Activated CD4-positive, alpha-beta T cell treated with anti-CD3 and anti-CD28 coated beads for 36 hours (primary cell): ENCODE measurements around the gene ELMO2. TPM values are rescaled to one million over a fixed set of nuclear protein-coding genes. Genes with fewer than 3 reads are reported as not detected.

Experiments
- ATAC-seq: fragments of 200-7000 bp; cut with Tn5 transposase; one replicate; pipeline ENCODE4 v1.10.0; 2021; ENCODE audit warnings: mild to moderate bottlenecking, moderate library complexity
- CTCF ChIA-PET: fragments of 350-600 bp; sonication (Branson Sonifier 250); formaldehyde crosslinking; loops from one replicate; lab custom pipeline; 2021; ENCODE audit warnings: antibody characterized with exemption; lab: Charles Lee
- POLR2A ChIA-PET: fragments of 350-600 bp; sonication (Branson Sonifier 250); formaldehyde crosslinking; loops from one replicate; lab custom pipeline; 2021; ENCODE audit warnings: antibody characterized with exemption, inconsistent platforms; lab: Charles Lee
- DNase-seq: peaks from one replicate; pipeline ENCODE4 v3.0.0-alpha.2; 2020
- H3K27ac Mint-ChIP-seq: one replicate; pipeline ENCODE4 v1.8.0; 2021; ENCODE audit warnings: mixed read lengths
- H3K27me3 Mint-ChIP-seq: one replicate; pipeline ENCODE4 v1.8.0; 2021; ENCODE audit warnings: mixed read lengths
- H3K36me3 Mint-ChIP-seq: one replicate; pipeline ENCODE4 v1.8.0; 2021; ENCODE audit warnings: low read depth, mixed read lengths
- H3K4me1 Mint-ChIP-seq: one replicate; pipeline ENCODE4 v1.8.0; 2021; ENCODE audit warnings: mixed read lengths
- H3K4me3 Mint-ChIP-seq: one replicate; pipeline ENCODE4 v1.8.0; 2021; ENCODE audit warnings: mild to moderate bottlenecking, moderate library complexity, mixed read lengths
- H3K9me3 Mint-ChIP-seq: one replicate; pipeline ENCODE4 v1.8.0; 2021; ENCODE audit warnings: low read depth, mixed read lengths
- intact Hi-C, 2 experiments: fragments of 100-400 bp; cut with DNase I in 1 of 2; cut with micrococcal nuclease in 1 of 2; formaldehyde crosslinking; loops; one replicate each; pipeline versions ENCODE4 v1.14.2 to v1.15.1; 2022 to 2024; cut with DNase I, micrococcal nuclease
- total RNA-seq, 2 experiments: library from RNA; stranded (reverse); gene quantifications; one replicate each; pipeline ENCODE4 v1.2.3, GENCODE V29; 2021

ELMO2 gene
- total RNA-seq, 2 experiments from 2014 or later = 47.4 to 54.6 TPM

DNA sequence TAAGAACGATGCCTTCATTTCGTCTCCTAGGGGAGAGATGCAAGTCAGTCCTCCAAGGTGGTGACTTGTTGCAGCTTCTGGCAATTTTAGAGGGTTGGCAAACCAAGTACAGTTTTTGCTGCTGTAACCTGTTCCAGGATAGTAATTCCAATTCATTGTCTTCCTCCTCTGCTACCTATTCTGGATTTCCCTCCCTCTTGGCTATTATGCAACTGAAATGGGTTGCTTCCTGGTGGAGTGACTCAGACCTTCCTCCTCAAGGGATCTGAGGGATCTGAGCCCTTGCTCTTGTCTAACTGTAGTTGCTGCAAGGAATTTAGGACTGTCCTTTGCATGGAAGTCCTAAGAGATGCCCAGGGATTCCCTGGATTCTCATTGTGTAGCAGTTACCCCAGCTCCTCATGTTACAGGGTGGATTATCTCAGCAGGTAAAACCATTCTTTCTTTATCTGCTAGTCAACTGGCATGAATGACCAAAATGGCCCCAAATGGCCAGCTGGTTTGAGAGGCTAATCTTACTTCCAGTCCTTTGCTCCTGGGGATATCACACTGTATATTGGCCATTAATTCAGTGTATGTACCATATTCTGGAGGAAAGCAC is 17.6 kb upstream of the ELMO2 start:
- H3K36me3 Mint-ChIP-seq = no peaks in the 10 kb centered on the region
- ChIA-PET CTCF (interaction anchor here (0.5 to 1.8 kb wide), 6 partner anchors 9 to 436 kb away, joined by 3 to 5 read pairs (median 4); no protein-coding TSS in a partner anchor), POLR2A (interaction anchor here (0.5 kb wide), 1 partner anchor 14 kb away, joined by 4 read pairs; no protein-coding TSS in a partner anchor)
- ATAC-seq (no peak), DNase-seq (no peak)
- H3K27ac Mint-ChIP-seq = no peak overlapping the region
- H3K4me1 Mint-ChIP-seq = no peaks in the 10 kb centered on the region
- H3K4me3 Mint-ChIP-seq = no peak overlapping the region
- H3K27me3 Mint-ChIP-seq = peaks cover 30% of the 10 kb centered on the region
- intact Hi-C loops = no loop called here
- H3K9me3 Mint-ChIP-seq = no peaks in the 10 kb centered on the region

DNA sequence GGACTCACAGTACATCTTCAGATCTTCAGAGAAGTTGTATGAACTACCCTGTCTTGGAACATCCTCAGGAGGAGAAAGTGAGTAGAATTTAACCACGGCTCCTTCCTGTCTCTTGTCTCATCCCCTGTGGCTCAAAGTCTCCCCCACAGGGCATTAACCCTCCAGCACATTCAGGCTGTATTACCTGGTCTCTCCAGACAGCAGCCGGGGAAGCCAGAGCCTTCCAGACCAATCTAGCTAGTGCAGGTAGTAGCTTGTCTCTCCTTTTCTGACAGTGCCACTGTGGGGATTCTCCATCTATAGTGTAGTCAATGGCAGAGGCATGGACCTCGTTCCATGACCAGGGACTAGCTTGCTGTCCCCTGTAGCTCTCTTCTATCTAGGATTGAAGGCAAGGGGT is 16.9 kb upstream of the ELMO2 start:
- H3K4me1 Mint-ChIP-seq = no peaks in the 10 kb centered on the region
- H3K9me3 Mint-ChIP-seq = no peaks in the 10 kb centered on the region
- no peak overlapping the region for H3K4me3 Mint-ChIP-seq
- no peaks in the 10 kb centered on the region for H3K36me3 Mint-ChIP-seq
- ATAC-seq = no peak
- ChIA-PET CTCF (interaction anchor here (0.6 to 1.8 kb wide), 4 partner anchors 8 to 75 kb away, joined by 3 to 4 read pairs (median 3); no protein-coding TSS in a partner anchor), POLR2A (no interaction called here)
- H3K27me3 Mint-ChIP-seq = peaks cover 32% of the 10 kb centered on the region
- no peak for DNase-seq
- no peak overlapping the region for H3K27ac Mint-ChIP-seq
- intact Hi-C loops = no loop called here

DNA sequence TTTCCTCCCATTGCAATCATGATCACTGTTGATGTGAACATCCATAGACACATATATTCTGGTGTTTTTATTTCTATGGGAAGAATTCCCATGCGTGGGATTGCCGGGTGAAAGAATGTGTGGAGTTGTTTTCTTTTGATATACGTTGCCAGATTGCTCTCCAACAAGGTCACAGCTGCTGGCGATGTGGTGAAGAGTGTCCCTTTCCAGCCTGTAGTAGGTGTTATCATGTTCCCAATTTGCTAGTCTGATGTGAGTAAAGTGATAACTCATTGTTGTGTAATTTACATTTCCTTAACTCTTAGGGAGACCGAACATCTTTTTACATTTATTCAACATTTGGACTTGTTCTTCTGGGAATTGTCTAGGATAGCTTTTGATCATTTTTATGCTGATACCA is 14.5 kb upstream of the ELMO2 start:
- no peak for DNase-seq
- intact Hi-C loops = no loop called here
- ChIA-PET POLR2A (no interaction called here), CTCF (interaction anchor here (1.2 kb wide), 1 partner anchor 72 kb away, joined by 3 read pairs; no protein-coding TSS in a partner anchor)
- H3K4me3 Mint-ChIP-seq = no peak overlapping the region
- H3K9me3 Mint-ChIP-seq = no peaks in the 10 kb centered on the region
- H3K27me3 Mint-ChIP-seq = peaks cover 24% of the 10 kb centered on the region
- no peaks in the 10 kb centered on the region for H3K36me3 Mint-ChIP-seq
- no peak for ATAC-seq
- no peaks in the 10 kb centered on the region for H3K4me1 Mint-ChIP-seq
- no peak overlapping the region for H3K27ac Mint-ChIP-seq

DNA sequence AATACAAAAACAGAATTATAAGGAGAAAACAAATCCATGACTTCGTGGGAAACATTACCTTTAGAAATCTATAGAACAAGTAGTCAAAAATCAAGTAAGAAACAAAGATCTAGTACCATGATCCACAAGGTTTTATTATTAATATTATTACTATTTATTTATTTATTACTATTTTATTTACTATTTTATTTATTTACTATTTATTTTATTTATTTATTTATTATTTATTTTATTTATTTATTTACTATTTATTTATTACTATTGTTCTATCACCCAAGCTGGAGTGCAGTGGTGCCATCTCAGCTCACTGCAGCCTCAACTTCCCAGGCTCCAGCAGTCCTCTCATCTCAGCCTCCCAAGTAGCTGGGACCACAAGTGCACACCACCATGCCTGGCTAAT is 13.5 kb upstream of the ELMO2 start:
- peaks cover 24% of the 10 kb centered on the region for H3K27me3 Mint-ChIP-seq
- ChIA-PET CTCF (interaction anchor here (0.7 to 1.2 kb wide), 2 partner anchors 18 to 71 kb away, joined by 3 to 4 read pairs; no protein-coding TSS in a partner anchor), POLR2A (no interaction called here)
- no peak for ATAC-seq
- H3K9me3 Mint-ChIP-seq = no peaks in the 10 kb centered on the region
- no peaks in the 10 kb centered on the region for H3K4me1 Mint-ChIP-seq
- no peak for DNase-seq
- intact Hi-C loops = no loop called here
- no peaks in the 10 kb centered on the region for H3K36me3 Mint-ChIP-seq
- H3K27ac Mint-ChIP-seq = no peak overlapping the region
- H3K4me3 Mint-ChIP-seq = no peak overlapping the region

DNA sequence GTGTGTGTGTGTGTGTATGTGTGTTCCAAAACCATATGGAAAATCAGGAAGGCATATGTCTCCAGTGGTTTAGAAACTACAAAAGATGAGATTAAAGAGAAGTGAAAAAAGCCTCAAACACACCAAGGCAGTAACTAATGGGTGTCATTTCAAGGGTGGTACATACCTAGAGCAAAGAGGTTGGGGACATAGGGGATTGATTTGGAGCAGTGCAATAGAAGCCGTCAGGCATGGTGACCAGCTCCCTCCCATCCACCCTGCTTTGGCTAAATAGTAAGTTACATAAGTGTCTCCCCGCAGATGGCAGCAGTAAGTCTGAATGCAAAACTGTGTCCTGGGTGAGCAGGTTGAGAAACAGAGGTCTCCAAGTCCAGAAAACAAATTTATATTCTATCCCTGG is 10.4 kb upstream of the ELMO2 start:
- POLR2A ChIA-PET = no interaction called here
- no peak overlapping the region for H3K27ac Mint-ChIP-seq
- H3K4me1 Mint-ChIP-seq = no peaks in the 10 kb centered on the region
- no peaks in the 10 kb centered on the region for H3K36me3 Mint-ChIP-seq
- intact Hi-C loops = no loop called here
- peaks cover 17% of the 10 kb centered on the region for H3K27me3 Mint-ChIP-seq
- CTCF ChIA-PET = no interaction called here
- no peak for DNase-seq
- ATAC-seq = no peak
- no peak overlapping the region for H3K4me3 Mint-ChIP-seq
- H3K9me3 Mint-ChIP-seq = no peaks in the 10 kb centered on the region

DNA sequence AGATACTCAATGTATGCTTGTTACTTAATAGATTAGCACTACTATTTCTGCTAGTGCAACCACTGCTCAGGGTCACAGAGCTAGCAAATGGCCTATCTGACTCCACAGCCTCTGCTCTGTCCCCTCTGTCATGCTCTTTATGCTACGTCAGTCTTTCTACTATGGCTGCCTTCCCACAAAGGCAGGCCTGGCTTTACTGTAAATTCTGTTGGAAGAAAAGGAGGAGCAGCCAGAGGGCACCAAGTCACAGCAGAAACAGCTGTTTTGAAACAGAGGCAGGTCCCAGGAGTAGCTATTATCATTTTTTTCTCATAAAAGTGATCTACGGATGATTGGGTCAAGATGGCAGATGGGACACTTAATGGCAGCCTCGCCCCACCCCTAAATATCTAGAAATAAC is 10.0 kb upstream of the ELMO2 start:
- Mint-ChIP-seq H3K36me3 (no peaks in the 10 kb centered on the region), H3K4me1 (no peaks in the 10 kb centered on the region), H3K27me3 (peaks cover 17% of the 10 kb centered on the region), H3K9me3 (no peaks in the 10 kb centered on the region), H3K4me3 (no peak overlapping the region), H3K27ac (no peak overlapping the region)
- intact Hi-C loops = no loop called here
- ChIA-PET CTCF (no interaction called here), POLR2A (no interaction called here)
- DNase-seq = no peak
- ATAC-seq = no peak

DNA sequence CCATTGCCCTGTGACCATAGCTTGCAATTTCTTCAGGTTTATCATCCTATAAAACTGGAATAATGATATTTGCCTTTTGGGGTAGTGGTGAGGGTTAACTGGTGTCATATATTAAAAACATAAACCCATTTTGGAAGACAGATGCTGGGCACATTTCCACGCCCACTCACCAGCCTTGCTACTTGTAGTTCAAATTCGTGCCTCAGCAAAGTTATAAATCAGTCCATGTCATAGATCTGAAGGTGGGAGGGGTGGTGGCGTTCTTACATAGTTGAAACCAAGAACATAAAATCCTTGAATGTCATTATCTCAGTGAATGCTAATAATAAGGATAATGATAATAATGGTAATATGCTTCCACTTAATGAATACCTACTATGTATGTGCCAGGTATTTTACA is 9.4 kb upstream of the ELMO2 start:
- CTCF ChIA-PET = no interaction called here
- intact Hi-C loops = no loop called here
- no peak for ATAC-seq
- POLR2A ChIA-PET = no interaction called here
- DNase-seq = no peak
- Mint-ChIP-seq H3K36me3 (no peaks in the 10 kb centered on the region), H3K27me3 (peaks cover 17% of the 10 kb centered on the region), H3K9me3 (no peaks in the 10 kb centered on the region), H3K27ac (no peak overlapping the region), H3K4me1 (peaks cover 2% of the 10 kb centered on the region), H3K4me3 (no peak overlapping the region)

DNA sequence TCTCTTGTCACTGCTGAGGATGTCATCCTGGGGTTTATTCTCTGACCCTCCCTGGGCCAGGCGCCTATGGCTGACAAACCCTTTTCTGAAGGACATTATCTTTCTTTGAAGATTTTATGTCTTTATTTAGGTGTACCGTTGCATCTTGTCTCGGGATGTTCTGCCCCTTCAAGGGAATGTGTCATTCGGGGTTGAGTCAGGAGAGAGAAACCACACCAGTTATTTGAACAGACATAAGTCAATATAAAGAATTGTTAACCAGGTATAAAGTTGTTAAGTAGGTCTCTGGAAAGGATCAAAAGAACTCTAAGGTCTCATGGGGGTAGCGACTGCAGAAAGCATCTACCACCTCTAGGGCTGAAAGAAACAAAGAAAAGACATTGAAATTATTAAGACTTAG is 8.2 kb upstream of the ELMO2 start:
- Mint-ChIP-seq H3K4me1 (peaks cover 7% of the 10 kb centered on the region), H3K4me3 (no peak overlapping the region), H3K9me3 (no peaks in the 10 kb centered on the region), H3K36me3 (no peaks in the 10 kb centered on the region), H3K27me3 (peaks cover 17% of the 10 kb centered on the region), H3K27ac (no peak overlapping the region)
- intact Hi-C loops = no loop called here
- ATAC-seq = no peak
- ChIA-PET POLR2A (no interaction called here), CTCF (interaction anchor here (0.9 kb wide), 1 partner anchor 9 kb away, joined by 3 read pairs; no protein-coding TSS in a partner anchor)
- DNase-seq = no peak

DNA sequence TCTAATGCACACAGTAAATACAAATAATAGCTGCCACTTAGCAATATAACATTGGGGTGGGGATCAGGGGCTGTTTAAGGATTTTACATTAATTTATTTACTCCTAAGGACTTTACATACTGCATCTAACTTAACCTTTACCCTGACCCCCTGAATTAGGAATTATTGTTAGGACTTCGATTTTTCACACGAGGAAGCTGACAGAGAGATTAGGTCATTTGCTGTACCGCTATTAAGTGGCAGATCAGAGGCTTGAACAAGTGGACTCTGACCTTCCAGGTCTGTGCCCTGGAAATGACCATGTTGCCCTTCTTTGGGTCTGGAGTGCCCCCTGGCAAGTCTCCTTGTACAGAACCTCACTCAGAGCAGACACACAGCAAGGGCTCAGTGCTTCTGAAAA is 5.2 kb upstream of the ELMO2 start:
- intact Hi-C loops = loop anchor here (1.0 kb wide), 2 partner anchors 104 to 279 kb away; no protein-coding TSS in a partner anchor
- Mint-ChIP-seq H3K4me3 (no peak overlapping the region), H3K27ac (no peak overlapping the region), H3K36me3 (no peaks in the 10 kb centered on the region), H3K27me3 (peaks cover 7% of the 10 kb centered on the region), H3K4me1 (peaks cover 28% of the 10 kb centered on the region), H3K9me3 (no peaks in the 10 kb centered on the region)
- ChIA-PET CTCF (interaction anchor here (0.9 to 1.7 kb wide), 3 partner anchors 11 to 105 kb away, joined by 3 to 5 read pairs (median 3); no protein-coding TSS in a partner anchor), POLR2A (no interaction called here)
- DNase-seq = no peak
- no peak for ATAC-seq

DNA sequence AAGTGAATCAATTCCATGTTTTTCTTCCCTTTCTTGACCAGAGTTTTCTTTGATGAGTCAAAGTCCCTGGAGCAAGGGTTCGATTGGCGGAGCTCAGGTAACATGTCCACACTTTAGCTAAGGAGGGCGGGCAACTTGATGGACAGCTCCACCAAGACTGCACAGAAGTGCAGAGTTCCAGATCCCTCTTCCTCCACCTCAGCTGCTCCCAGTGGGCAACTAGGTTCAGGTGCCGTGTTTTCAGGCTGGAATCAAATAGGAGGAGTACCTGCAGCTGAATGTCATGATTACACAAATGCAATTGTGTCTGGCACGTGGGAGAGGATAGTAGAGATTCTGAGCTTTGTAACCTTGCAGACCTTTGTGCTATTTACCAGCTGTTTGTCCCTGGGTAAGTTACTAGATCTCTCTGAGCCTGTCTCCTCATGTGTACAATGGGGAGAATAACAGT is 1.9 kb upstream of the ELMO2 start:
- Mint-ChIP-seq H3K9me3 (no peaks in the 10 kb centered on the region), H3K36me3 (no peaks in the 10 kb centered on the region), H3K4me1 (peaks cover 45% of the 10 kb centered on the region), H3K27ac (no peak overlapping the region), H3K4me3 (no peak overlapping the region), H3K27me3 (no peaks in the 10 kb centered on the region)
- intact Hi-C loops = no loop called here
- ChIA-PET POLR2A (no interaction called here), CTCF (interaction anchor here (0.8 to 1.1 kb wide), 3 partner anchors 9 to 47 kb away, joined by 3 to 6 read pairs (median 3); no protein-coding TSS in a partner anchor)
- DNase-seq (no peak), ATAC-seq (no peak)

DNA sequence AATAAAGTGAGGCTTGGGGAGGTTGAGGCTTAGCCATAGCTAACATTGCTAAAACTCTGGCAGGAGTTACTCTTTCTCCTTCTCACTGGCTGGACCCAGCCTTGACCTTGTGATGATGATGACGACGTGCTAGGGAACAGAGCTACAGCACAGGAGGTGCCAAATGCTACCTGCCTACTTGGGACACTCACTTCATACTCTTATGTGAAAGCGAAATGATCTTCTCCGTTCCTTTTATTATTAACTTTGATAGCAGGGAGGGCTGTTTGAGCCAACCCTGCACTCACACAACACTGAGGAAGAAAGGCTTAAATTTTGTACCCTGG is 1.2 kb upstream of the ELMO2 start:
- peaks cover 2% of the 10 kb centered on the region for H3K36me3 Mint-ChIP-seq
- no peaks in the 10 kb centered on the region for H3K27me3 Mint-ChIP-seq
- peaks cover 52% of the 10 kb centered on the region for H3K4me1 Mint-ChIP-seq
- ATAC-seq (no peak), DNase-seq (no peak)
- ChIA-PET POLR2A (interaction anchor here (1.5 to 1.7 kb wide), 2 partner anchors 44 to 46 kb away, joined by 3 to 8 read pairs; no protein-coding TSS in a partner anchor), CTCF (interaction anchor here (0.6 to 1.5 kb wide), 8 partner anchors 8 to 380 kb away, joined by 3 to 11 read pairs (median 4); no protein-coding TSS in a partner anchor)
- H3K4me3 Mint-ChIP-seq = peak overlapping the region; percentile 88
- H3K9me3 Mint-ChIP-seq = no peaks in the 10 kb centered on the region
- intact Hi-C loops = loop anchor here (1.0 to 2.0 kb wide), 6 partner anchors 137 to 949 kb away; partner anchors contain the start of genes TP53RK (in 1 of the 2), ZMYND8 (in 1 of the 2) and ZNF335 (in 1 of the 2)
- H3K27ac Mint-ChIP-seq = peak overlapping the region; percentile 85
